Heart left ventricle (tissue), 16 donors: ENCODE results near the gene BTBD6. TPM values are rescaled to one million over a fixed set of nuclear protein-coding genes. Genes with fewer than 3 reads are reported as not detected.

ENCODE experiments used
- ATAC-seq, 4 donors: fragments of 200-7000 bp; cut with Tn5 transposase; one replicate each; pipeline ENCODE4 v1.9.1; 2020 to 2022; ENCODE audit warnings: moderate library complexity in 4 of 4, mild to moderate bottlenecking in 3 of 4, moderate number of reproducible peaks in 1 of 4
- DNase-seq, 5 donors: peaks; one replicate each; pipeline ENCODE4 v3.0.0-alpha.2; 2020
- H3K27ac ChIP-seq, 12 donors: fragments of 200-600 bp; sonication (generic) in 4 of 12; one replicate each; pipeline versions ENCODE4 v1.5.0 to v1.8.0; 2016 to 2022; ENCODE audit warnings: mild to moderate bottlenecking in 2 of 12
- H3K27me3 ChIP-seq, 9 donors: fragments of 200-600 bp; sonication (generic) in 2 of 9; one replicate each; pipeline versions ENCODE4 v1.5.1 to v1.8.0; 2016 to 2022; ENCODE audit warnings: mild to moderate bottlenecking in 3 of 9
- H3K36me3 ChIP-seq, 9 donors: fragments of 200-600 bp; sonication (generic) in 2 of 9; one replicate each; pipeline versions ENCODE4 v1.5.0 to v1.8.0; 2018 to 2022; ENCODE audit warnings: mild to moderate bottlenecking in 2 of 9
- H3K4me1 ChIP-seq, 12 donors: fragments of 200-600 bp; sonication (generic) in 4 of 12; one replicate each; pipeline versions ENCODE4 v1.5.0 to v1.8.0; 2016 to 2022; ENCODE audit warnings: mild to moderate bottlenecking in 3 of 12
- H3K4me3 ChIP-seq, 12 donors: fragments of 200-600 bp; sonication (generic) in 4 of 12; one replicate each; pipeline versions ENCODE4 v1.5.0 to v1.8.0; 2017 to 2022; ENCODE audit warnings: mild to moderate bottlenecking in 9 of 12, moderate library complexity in 4 of 12
- H3K9me3 ChIP-seq, 12 donors: fragments of 200-600 bp; sonication (generic) in 4 of 12; one replicate each; pipeline versions ENCODE4 v1.5.0 to v1.8.0; 2016 to 2022; ENCODE audit warnings: mild to moderate bottlenecking in 1 of 12
- CTCF ChIP-seq, 12 donors: fragments of 200-600 bp; sonication (generic) in 4 of 12; IDR thresholded peaks; one replicate each; pipeline versions ENCODE4 v1.5.0 to v1.8.0; 2018 to 2022; ENCODE audit warnings: antibody characterized with exemption in 12 of 12, mild to moderate bottlenecking in 5 of 12
- POLR2A ChIP-seq, 2 donors: fragments of 450-650 bp; IDR thresholded peaks; one replicate each; pipeline ENCODE4 v1.6.1; 2017; ENCODE audit warnings: antibody characterized with exemption in 2 of 2, mild to moderate bottlenecking in 2 of 2, moderate library complexity in 2 of 2
- WGBS, 4 donors: extraction: QIAGEN DNeasy Blood & Tissue Kit in 2 of 4; methylation state at CpG; one replicate each; pipeline versions ENCODE4 v1.1.5 to v1.1.7; 2013 to 2018; 5-methylcytosine and 5-hydroxymethylcytosine counted together
- intact Hi-C, 10 donors: fragments of 100-400 bp; cut with DNase I; formaldehyde crosslinking; loops; one replicate each; pipeline versions ENCODE4 v1.11.1 to v1.14.2; 2022
- polyA plus RNA-seq, 2 donors: library from polyadenylated mRNA; stranded (reverse); fragments of 200-250 nt; gene quantifications; one replicate each; pipeline ENCODE4 v1.2.3, GENCODE V29; 2013
- total RNA-seq, 9 donors: library from RNA; depleted of rRNA in 2 of 9; stranded (reverse); fragments of >200 nt in 2 of 9; fragmentation: NEBNext Ultra II Directional in 3 of 9; extraction: Animal tissue kit (Norgen Biotek cat#: 25700) in 3 of 9; gene quantifications; one replicate each; pipeline versions ENCODE4 v1.1.0 to v1.2.4, GENCODE V29; 2016 to 2023
- donor health status: ischemic (EF 13 %, LVEDD 7.1; RV severe dilation, severe dysfunction).
- donor health status: healthy with polysubstance abuse.
- donor health status: DM: no; HTN: yes; CAD: no.
- donor health status: DM: no; HTN: no; CAD: no.
- donor health status: ischemic (EF 25% LVEDD 6.9; RV normal size, moderate dysfunction).
- donor health status: ischemic (EF 25% LVEDD 5.7; RV mildly dilated, moderate dysfunction).
- donor health status: healthy.
- donor health status: DM: yes; HTN: yes; CAD: no.
- donor health status: ischemic (EF 35%, LVEDD 5.7; RV mildly dilated, moderate dysfunction).
- donor health status: nonischemic (EF 11% LVEDD 7.7; RV severe dilation, severe dysfunction).
- donor health status: DM: yes; HTN: yes; CAD: no.
- donor health status: PGD.
- donor health status: ischemic (EF 29% LVEDD 5.4; RV normal size, mild dysfunction).
- donor health status: nonischemic (EF 23%, LVEDD 6.1; RV moderate dilation, normal function).

BTBD6 gene
- total and polyA plus RNA-seq, 11 donors: 28.8 to 56.3 (median 36.9) TPM

GRCh38 chr14:105219043-105219612 lies 29.2 kb upstream of the BTBD6 start:
- intact Hi-C loops: no loop called here
- WGBS, 4 donors: 93 to 95% (median 94%) methylated on average over 13 to 29 of the region's 29 CpGs
- DNase-seq: peak in 1 of 5 donors; percentile 20
- no peak overlapping the region for H3K27ac ChIP-seq
- H3K27me3 ChIP-seq: no peaks in the 10 kb centered on the region
- H3K4me1 ChIP-seq: peaks cover 0 to 23% (median 3%) of the 10 kb centered on the region in 12 donors
- H3K9me3 ChIP-seq: no peaks in the 10 kb centered on the region
- no peak overlapping the region for H3K4me3 ChIP-seq
- ATAC-seq: no peak
- H3K36me3 ChIP-seq: peaks cover 0 to 80% (median 48%) of the 10 kb centered on the region in 9 donors
- no peak for TF ChIP-seq CTCF (IDR thresholded peaks at IDR 0.05)
- no peak for TF ChIP-seq POLR2A (IDR thresholded peaks at IDR 0.05)

DNA sequence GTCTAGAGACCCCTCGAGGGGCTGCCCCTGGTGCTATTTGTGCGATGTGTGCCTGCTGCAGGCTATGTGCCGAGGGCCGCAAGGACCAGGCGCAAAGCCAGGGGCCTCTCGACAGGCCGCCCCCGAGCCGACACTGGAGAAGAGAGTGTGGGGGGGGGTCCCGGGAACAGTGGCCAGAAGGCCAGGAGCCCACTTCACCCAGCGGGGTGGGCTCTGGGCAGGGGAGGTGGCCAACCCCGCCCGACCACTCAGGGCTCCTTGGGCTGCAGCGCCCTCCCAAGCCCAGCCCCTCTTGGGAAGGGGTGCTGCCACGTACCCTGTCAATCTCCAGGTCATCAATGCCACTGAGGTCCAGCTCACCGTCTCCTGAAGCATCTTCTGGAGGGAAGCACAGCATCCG lies 28.6 kb upstream of the BTBD6 start:
- Histone ChIP-seq H3K36me3 (peaks cover 0 to 86% (median 54%) of the 10 kb centered on the region in 9 donors), H3K4me3 (no peak overlapping the region), H3K27me3 (no peaks in the 10 kb centered on the region), H3K4me1 (peaks cover 0 to 23% (median 3%) of the 10 kb centered on the region in 12 donors), H3K9me3 (no peaks in the 10 kb centered on the region), H3K27ac (peak overlapping the region in 2 of 12 donors; percentile 70 to 76)
- no peak for DNase-seq
- ATAC-seq: no peak
- intact Hi-C loops: no loop called here
- no peak for TF ChIP-seq POLR2A (IDR thresholded peaks at IDR 0.05)
- TF ChIP-seq CTCF (IDR thresholded peaks at IDR 0.05): no peak
- WGBS, 4 donors: 85 to 98% (median 94%) methylated on average over 9 to 17 of the region's 17 CpGs

DNA sequence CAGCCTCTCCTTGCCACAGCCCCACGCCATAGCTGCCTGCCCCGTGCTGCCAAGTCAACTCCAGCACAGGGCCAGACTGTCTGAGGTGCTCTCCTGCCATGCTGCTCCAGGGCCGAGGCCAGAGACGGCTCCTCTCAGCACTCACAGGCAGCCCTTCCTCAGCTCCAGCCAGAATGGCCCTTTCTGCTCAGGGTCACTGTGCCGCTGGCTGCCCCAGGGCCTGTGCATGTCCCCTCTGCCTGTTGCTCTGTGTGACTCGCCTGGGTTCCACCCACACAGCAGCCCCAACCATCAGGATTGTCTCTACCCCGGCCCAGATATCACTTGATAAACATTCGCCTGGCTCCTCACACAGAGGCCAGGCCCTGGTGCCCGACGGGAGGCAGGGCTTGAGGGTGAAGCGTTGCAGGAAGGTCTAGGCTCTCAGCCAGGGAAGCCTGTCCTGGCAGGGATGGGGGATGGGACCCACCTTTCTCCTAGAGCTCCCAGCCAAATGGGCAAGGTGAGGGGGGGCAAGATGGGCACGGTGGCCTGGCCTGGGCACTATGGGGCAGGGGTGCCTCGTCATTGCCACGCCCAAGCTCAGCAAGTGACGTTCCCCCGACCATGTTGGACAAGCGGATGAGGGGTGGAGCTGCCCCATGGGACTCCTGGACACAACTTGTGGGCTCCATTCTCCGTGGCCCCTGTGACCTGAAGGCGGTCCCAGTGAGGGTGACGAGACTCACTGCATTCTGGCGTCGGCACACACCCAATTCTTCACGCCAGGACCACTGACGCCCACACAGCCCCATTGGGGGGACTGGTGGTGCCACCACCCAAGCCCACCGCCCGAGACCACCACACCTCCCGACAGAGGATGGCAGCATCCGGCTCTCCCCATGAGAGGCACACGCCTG lies 27.4 kb upstream of the BTBD6 start:
- Histone ChIP-seq H3K4me3 (no peak overlapping the region), H3K36me3 (peaks cover 0 to 98% (median 66%) of the 10 kb centered on the region in 9 donors), H3K27me3 (no peaks in the 10 kb centered on the region), H3K9me3 (no peaks in the 10 kb centered on the region), H3K27ac (peak overlapping the region in 11 of 12 donors; percentile 6 to 76 (median 68)), H3K4me1 (peaks cover 0 to 23% (median 3%) of the 10 kb centered on the region in 12 donors)
- DNase-seq: peak; percentile 66 to 82 (median 75)
- no peak for TF ChIP-seq CTCF (IDR thresholded peaks at IDR 0.05)
- no peak for TF ChIP-seq POLR2A (IDR thresholded peaks at IDR 0.05)
- intact Hi-C loops: no loop called here
- WGBS, 4 donors: 70 to 78% (median 71%) methylated on average over 14 to 29 of the region's 29 CpGs
- peak; percentile 82 to 93 (median 87) for ATAC-seq

DNA sequence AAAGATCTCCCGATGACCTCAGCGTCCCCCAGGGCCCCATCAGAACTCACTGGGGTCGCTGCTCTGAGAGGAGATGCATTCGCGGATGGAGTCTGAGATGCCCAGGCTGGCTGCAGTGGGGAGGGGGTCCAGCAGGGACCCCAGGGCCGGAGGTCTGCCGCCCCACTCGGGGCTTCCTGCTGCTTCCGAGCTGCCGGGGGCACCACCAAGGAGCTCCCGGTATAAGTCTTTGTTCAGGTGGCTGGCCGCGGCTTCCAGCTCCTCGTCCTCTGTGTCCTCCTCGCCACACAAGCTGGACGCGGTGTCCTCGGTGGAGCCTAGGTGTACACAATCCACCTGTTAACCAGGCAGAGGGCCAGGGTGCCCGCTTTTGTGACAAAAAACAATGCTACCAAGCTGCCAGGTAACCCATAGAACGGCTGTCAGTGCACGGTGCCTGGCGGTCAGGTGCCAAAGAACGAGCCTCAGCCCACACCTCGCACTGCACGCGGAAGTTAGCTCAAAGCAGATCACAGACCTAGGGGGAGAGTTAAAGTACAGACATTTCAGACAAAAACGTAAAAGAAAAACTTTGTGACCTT lies 26.6 kb upstream of the BTBD6 start:
- no peaks in the 10 kb centered on the region for H3K9me3 ChIP-seq
- no peak overlapping the region for H3K4me3 ChIP-seq
- H3K27me3 ChIP-seq: no peaks in the 10 kb centered on the region
- no peak for ATAC-seq
- DNase-seq: peak in 2 of 5 donors; percentile 20 to 56
- peaks cover 0 to 23% (median 3%) of the 10 kb centered on the region in 12 donors for H3K4me1 ChIP-seq
- peaks cover 0 to 98% (median 73%) of the 10 kb centered on the region in 9 donors for H3K36me3 ChIP-seq
- H3K27ac ChIP-seq: peak overlapping the region in 6 of 12 donors; percentile 41 to 76 (median 69)
- intact Hi-C loops: no loop called here
- TF ChIP-seq POLR2A (IDR thresholded peaks at IDR 0.05) (no peak), CTCF (IDR thresholded peaks at IDR 0.05) (no peak)
- WGBS, 4 donors: 96 to 97% (median 96%) methylated on average over 14 to 27 of the region's 27 CpGs
